WERI-Rb-1 (cell line): ENCODE results near the gene CNOT1.

Experiments
- DNase-seq: peaks from one replicate; pipeline ENCODE4 v3.0.0-alpha.2; 2020
- H3K27ac ChIP-seq: fragments of 250-450 bp; sonication (Bioruptor Pico); 2 replicates; pipeline ENCODE4 v1.5.1; 2020; ENCODE audit warnings: mild to moderate bottlenecking, moderate library complexity
- H3K27me3 ChIP-seq: fragments of 250-450 bp; sonication (Bioruptor Pico); 2 replicates; pipeline ENCODE4 v1.5.1; 2021; ENCODE audit warnings: mild to moderate bottlenecking, low read depth, moderate library complexity; ENCODE audit not compliant: insufficient read depth, severe bottlenecking
- H3K36me3 ChIP-seq: fragments of 250-450 bp; sonication (Bioruptor Pico); 2 replicates; pipeline ENCODE4 v1.5.1; 2020; ENCODE audit warnings: mild to moderate bottlenecking, moderate library complexity
- H3K4me3 ChIP-seq: 2 replicates; pipeline ENCODE4 v1.5.1; 2011; ENCODE audit warnings: low read depth, mild to moderate bottlenecking, control low read depth, low read length
- H3K9me3 ChIP-seq: fragments of 250-450 bp; sonication (Bioruptor Pico); 2 replicates; pipeline ENCODE4 v1.5.1; 2021; ENCODE audit warnings: mild to moderate bottlenecking, moderate library complexity; ENCODE audit not compliant: severe bottlenecking
- TF ChIP-seq, protein P1 (sequence below): IDR thresholded peaks from 2 replicates; pipeline ENCODE4 v1.5.1; 2011; ENCODE audit warnings: low read depth, mild to moderate bottlenecking, control low read depth, inconsistent platforms, low read length

CNOT1 gene

DNA sequence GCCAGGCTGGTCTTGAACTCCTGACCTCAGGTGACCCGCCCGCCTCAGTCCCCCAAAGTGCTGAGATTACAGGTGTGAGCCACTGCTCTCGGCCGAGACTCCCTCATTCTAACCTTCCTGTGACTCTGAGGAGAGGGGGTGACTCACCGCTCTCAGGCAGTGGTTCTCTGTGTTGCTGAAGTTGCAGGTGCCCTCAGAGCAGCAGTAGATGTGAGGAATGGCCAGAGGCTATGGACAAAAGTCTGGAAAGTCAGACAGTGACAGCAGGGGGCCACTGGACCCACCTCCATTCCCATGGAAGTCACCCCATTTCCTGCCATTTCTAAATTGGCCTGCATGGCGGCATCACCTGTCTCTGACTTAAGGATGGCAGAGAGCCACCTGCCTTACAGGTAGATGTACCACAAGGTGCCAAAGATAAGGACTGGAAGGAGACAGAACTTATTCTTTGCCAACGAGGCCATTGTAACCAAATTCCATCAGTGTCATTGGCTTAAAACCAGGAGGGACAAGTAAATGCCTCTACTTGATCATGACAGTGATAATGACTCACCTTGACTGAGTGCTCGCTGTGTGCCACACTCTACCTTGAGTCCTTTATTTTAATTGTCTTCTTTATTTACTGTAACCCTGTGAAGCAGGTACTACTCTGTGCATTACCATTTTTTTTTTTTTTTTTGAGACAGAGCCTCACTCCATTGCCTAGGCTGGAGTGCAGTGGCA, 15.3 kb upstream of the CNOT1 start:
- H3K9me3 ChIP-seq, result no peaks in the 10 kb centered on the region
- TF ChIP-seq, protein P1, sequence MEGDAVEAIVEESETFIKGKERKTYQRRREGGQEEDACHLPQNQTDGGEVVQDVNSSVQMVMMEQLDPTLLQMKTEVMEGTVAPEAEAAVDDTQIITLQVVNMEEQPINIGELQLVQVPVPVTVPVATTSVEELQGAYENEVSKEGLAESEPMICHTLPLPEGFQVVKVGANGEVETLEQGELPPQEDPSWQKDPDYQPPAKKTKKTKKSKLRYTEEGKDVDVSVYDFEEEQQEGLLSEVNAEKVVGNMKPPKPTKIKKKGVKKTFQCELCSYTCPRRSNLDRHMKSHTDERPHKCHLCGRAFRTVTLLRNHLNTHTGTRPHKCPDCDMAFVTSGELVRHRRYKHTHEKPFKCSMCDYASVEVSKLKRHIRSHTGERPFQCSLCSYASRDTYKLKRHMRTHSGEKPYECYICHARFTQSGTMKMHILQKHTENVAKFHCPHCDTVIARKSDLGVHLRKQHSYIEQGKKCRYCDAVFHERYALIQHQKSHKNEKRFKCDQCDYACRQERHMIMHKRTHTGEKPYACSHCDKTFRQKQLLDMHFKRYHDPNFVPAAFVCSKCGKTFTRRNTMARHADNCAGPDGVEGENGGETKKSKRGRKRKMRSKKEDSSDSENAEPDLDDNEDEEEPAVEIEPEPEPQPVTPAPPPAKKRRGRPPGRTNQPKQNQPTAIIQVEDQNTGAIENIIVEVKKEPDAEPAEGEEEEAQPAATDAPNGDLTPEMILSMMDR, result no peak
- no peaks in the 10 kb centered on the region for H3K36me3 ChIP-seq
- H3K27me3 ChIP-seq, result no peaks in the 10 kb centered on the region
- no peak overlapping the region for H3K4me3 ChIP-seq
- no peak for DNase-seq
- no peak overlapping the region for H3K27ac ChIP-seq

DNA sequence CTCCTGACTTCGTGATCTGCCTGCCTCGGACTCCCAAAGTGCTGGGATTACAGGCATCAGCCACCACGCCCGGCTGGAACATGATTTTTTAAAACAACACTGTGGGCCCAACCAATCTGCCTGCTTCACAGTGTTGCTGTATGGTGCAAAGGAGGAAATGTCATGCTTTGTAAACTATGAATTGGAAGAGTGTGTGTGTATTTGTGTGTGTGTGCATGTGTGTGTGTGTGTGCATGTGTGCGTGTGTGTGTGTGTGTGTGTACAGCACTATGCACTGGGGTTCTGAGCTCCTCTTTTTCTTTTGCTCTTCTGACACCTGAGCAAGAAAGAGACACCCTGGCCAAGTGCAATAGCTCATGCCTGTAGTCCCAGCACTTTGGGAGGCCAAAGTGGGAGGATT, 14.5 kb upstream of the CNOT1 start:
- Histone ChIP-seq H3K27me3 (no peaks in the 10 kb centered on the region), H3K4me3 (no peak overlapping the region), H3K36me3 (no peaks in the 10 kb centered on the region), H3K9me3 (no peaks in the 10 kb centered on the region), H3K27ac (no peak overlapping the region)
- no peak for DNase-seq
- TF ChIP-seq, protein P1, result no peak

DNA sequence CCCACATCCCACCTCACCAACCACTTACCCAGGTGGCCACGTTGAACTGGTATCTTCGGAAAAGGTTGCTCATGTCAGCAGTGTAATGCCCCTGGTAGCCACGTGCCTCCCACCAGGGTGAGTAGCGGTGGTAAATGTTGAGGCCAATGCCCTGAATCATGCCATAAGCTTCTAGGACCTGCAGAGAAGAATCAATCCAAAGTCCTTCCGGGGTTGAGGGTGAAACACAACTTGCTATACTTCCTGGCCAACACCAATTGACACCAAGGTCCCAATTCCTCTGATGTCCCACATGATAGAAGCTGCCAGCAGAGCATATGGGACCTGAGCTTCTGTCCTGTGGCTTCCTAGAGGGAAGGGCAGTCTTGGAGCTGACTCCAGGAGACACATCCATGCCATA, 11.3 kb upstream of the CNOT1 start:
- H3K4me3 ChIP-seq, result no peak overlapping the region
- DNase-seq, result no peak
- TF ChIP-seq, protein P1, result no peak
- H3K27me3 ChIP-seq, result no peaks in the 10 kb centered on the region
- no peaks in the 10 kb centered on the region for H3K36me3 ChIP-seq
- no peak overlapping the region for H3K27ac ChIP-seq
- no peaks in the 10 kb centered on the region for H3K9me3 ChIP-seq

DNA sequence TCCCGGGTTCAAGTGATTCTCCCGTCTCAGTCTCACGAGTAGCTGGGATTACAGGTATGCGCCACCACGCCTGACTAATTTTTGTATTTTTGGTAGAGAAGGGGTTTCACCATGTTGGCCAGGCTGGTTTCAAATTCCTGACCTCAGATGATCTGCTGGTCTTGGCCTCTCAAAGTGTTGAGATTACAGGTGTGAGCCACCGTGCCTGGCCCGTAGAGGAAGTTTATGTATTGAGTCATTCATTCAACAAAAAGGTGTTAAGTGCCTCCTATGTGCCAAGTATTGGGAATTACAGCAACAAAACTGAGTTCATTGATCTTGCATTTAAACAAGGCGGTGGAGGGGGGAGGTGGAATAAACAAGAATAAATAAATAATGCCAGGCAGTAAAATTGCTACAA, 10.2 kb upstream of the CNOT1 start:
- H3K9me3 ChIP-seq, result no peaks in the 10 kb centered on the region
- no peaks in the 10 kb centered on the region for H3K27me3 ChIP-seq
- H3K4me3 ChIP-seq, result no peak overlapping the region
- TF ChIP-seq, protein P1, result no peak
- no peak overlapping the region for H3K27ac ChIP-seq
- H3K36me3 ChIP-seq, result no peaks in the 10 kb centered on the region
- DNase-seq, result no peak

DNA sequence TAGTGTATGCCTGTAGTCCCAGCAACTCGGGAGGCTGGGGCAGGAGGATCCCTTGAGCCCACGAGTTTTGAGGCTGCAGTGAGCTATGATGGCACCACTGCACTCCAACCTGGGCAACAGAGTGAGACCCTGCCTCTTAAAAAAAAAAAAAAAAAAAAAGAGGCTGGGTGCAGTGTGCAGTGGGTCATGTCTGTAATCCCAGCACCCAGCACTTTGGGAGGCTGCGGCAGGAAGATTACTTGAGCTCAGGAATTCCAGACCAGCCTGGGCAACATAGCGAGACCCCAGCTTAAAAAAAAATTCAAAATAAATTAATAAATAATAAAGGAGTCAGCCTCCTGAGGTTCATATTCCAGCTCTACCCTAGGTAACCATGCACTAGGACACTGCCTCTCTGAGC, 9.6 kb upstream of the CNOT1 start:
- Histone ChIP-seq H3K27me3 (no peaks in the 10 kb centered on the region), H3K36me3 (no peaks in the 10 kb centered on the region), H3K27ac (no peak overlapping the region), H3K9me3 (no peaks in the 10 kb centered on the region), H3K4me3 (no peak overlapping the region)
- TF ChIP-seq, protein P1, result no peak
- no peak for DNase-seq
